ENCODE data around the gene SWAP70.
A peak's percentile ranks its signal among the peaks of the same experiment; 100 is the strongest.

Gene SWAP70

GRCh38 chr11:9651899-9652748 lies 11.8 kb upstream of the SWAP70 start:
- no peak for DNase-seq (ENCODE audit: low read depth in 2 of 2)

- no peak for DNase-seq (ENCODE audit: low read depth in 2 of 2)
Observed at GRCh38 chr11:9653871-9654270, 10.0 kb upstream of the SWAP70 start.

- no peak for DNase-seq (ENCODE audit: low read depth in 2 of 2)
Observed at GRCh38 chr11:9656864-9657263, 7.0 kb upstream of the SWAP70 start.

- no peak for DNase-seq (ENCODE audit: low read depth in 2 of 2)
Observed at GRCh38 chr11:9657531-9657930, 6.3 kb upstream of the SWAP70 start.

GRCh38 chr11:9660886-9661285 lies 3.0 kb upstream of the SWAP70 start:
- no peak for DNase-seq (ENCODE audit: low read depth in 2 of 2)

GRCh38 chr11:9662273-9662672 lies 1.6 kb upstream of the SWAP70 start:
- no peak for DNase-seq (ENCODE audit: low read depth in 2 of 2)

GRCh38 chr11:9664276-9665171 lies 647 bp downstream of the SWAP70 start:
- DNase-seq (ENCODE audit: low read depth in 2 of 2) = no peak

GRCh38 chr11:9665749-9666148 lies 1.9 kb downstream of the SWAP70 start:
- no peak for DNase-seq (ENCODE audit: low read depth in 2 of 2)

GRCh38 chr11:9669954-9670353 lies 6.1 kb downstream of the SWAP70 start:
- no peak for DNase-seq (ENCODE audit: low read depth in 2 of 2)

GRCh38 chr11:9672288-9672916 lies 8.5 kb downstream of the SWAP70 start:
- no peak for DNase-seq (ENCODE audit: low read depth in 2 of 2)

GRCh38 chr11:9672918-9673317 lies 9.0 kb downstream of the SWAP70 start:
- DNase-seq (ENCODE audit: low read depth in 2 of 2) = no peak

GRCh38 chr11:9675691-9676090 lies 11.8 kb downstream of the SWAP70 start:
- no peak for DNase-seq (ENCODE audit: low read depth in 2 of 2)

GRCh38 chr11:9677951-9678350 lies 14.1 kb downstream of the SWAP70 start:
- no peak for DNase-seq (ENCODE audit: low read depth in 2 of 2)

- DNase-seq (ENCODE audit: low read depth in 2 of 2) = no peak
Observed at GRCh38 chr11:9678576-9678975, 14.7 kb downstream of the SWAP70 start.

GRCh38 chr11:9680028-9680427 lies 16.2 kb downstream of the SWAP70 start:
- DNase-seq (ENCODE audit: low read depth in 2 of 2) = no peak

GRCh38 chr11:9681583-9682372 lies 17.9 kb downstream of the SWAP70 start:
- DNase-seq (ENCODE audit: low read depth in 2 of 2) = no peak

- DNase-seq (ENCODE audit: low read depth in 2 of 2) = no peak
Observed at GRCh38 chr11:9687711-9688477, 24.0 kb downstream of the SWAP70 start.

GRCh38 chr11:9688716-9689511 lies 25.0 kb downstream of the SWAP70 start:
- DNase-seq (ENCODE audit: low read depth in 2 of 2) = peak; percentile 70 to 73

- DNase-seq (ENCODE audit: low read depth in 2 of 2) = no peak
Observed at GRCh38 chr11:9689721-9690120, 25.8 kb downstream of the SWAP70 start.

GRCh38 chr11:9691865-9692264 lies 28.0 kb downstream of the SWAP70 start:
- no peak for DNase-seq (ENCODE audit: low read depth in 2 of 2)

Data from fibroblast of skin of left quadriceps (primary cell).